Retinal pigment epithelial cell (primary cell): ENCODE data around the gene PRR14.

Source experiments
- DNase-seq: peaks from one replicate; pipeline ENCODE4 v3.0.0-alpha.2; 2010; ENCODE audit warnings: low read depth
- H3K4me3 ChIP-seq: 2 replicates; pipeline ENCODE4 v1.5.1; 2011; ENCODE audit warnings: mild to moderate bottlenecking, low read length, control low read depth, moderate library complexity
- TF ChIP-seq, protein P1 (sequence below): conservative IDR thresholded peaks from 2 replicates; pipeline ENCODE4 v1.5.1; 2011; ENCODE audit warnings: low read depth, low read length, control low read depth, inconsistent platforms

PRR14 gene

DNA sequence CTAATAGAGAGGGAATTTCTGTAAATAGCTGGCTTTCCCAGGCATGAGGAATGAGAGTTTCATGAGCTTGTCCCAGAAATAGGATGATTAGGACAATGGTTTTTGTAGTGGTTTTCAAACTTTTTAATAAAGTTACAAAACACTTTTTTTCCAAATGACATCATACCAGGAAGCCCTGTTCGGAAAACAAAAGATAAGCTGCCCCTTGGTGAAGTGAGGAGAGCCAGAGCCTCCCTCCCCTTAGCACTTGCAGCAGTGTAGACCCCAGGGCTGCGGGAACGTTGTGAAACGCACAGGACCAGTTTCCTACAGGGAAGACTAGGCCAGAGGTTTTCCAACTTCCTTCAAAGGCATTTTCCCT is 15.1 kb downstream of the PRR14 start:
- no peak for DNase-seq
- no peak overlapping the region for H3K4me3 ChIP-seq
- TF ChIP-seq, protein P1, sequence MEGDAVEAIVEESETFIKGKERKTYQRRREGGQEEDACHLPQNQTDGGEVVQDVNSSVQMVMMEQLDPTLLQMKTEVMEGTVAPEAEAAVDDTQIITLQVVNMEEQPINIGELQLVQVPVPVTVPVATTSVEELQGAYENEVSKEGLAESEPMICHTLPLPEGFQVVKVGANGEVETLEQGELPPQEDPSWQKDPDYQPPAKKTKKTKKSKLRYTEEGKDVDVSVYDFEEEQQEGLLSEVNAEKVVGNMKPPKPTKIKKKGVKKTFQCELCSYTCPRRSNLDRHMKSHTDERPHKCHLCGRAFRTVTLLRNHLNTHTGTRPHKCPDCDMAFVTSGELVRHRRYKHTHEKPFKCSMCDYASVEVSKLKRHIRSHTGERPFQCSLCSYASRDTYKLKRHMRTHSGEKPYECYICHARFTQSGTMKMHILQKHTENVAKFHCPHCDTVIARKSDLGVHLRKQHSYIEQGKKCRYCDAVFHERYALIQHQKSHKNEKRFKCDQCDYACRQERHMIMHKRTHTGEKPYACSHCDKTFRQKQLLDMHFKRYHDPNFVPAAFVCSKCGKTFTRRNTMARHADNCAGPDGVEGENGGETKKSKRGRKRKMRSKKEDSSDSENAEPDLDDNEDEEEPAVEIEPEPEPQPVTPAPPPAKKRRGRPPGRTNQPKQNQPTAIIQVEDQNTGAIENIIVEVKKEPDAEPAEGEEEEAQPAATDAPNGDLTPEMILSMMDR = no peak

DNA sequence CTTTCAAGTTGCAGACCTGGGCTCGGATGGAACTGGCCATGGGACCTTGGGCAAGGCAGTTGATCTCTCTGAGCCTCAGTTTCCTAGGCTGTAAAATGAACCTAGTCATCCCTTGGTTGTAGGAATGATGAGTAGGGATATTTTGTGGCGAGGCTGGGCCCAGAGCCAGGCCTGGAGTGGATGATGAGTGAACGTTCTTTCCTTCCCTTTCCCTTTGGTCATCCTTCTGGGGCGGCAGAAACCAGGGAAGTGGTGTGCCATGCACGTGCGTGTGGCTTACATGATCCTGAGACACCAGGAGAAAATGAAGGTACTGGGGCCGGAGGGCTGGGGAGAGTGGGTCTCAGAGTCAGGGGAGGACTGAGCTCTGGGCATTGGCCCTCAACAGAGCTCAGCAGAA is 15.9 kb downstream of the PRR14 start:
- no peak for DNase-seq
- no peak overlapping the region for H3K4me3 ChIP-seq
- TF ChIP-seq, protein P1 = no peak

DNA sequence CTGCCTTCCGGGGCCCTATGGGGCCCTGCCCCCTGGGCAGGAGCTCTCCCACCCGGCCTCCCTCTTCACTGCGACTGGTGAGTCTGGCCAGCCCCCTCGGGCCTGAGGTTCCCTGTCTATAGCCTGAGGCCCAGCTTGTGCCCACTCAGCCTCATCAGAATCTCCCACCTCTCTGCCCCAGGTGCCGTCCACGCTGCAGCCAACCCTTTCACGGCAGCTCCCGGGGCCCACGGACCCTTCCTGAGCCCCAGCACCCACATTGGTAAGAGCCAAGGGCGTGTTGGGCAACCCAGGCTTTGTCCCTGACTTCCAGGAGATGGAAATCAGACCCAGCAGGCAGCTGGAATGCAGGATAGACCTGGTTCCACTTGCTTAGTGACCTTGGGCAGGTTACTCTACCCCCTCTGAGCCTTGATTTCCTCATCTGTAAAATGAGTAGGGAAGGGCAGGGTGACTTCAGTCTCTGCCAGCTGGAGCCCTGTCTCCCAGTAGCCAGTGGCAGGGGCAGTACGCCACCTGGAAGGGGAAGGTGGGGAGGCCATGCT is 16.7 kb downstream of the PRR14 start:
- H3K4me3 ChIP-seq = no peak overlapping the region
- no peak for DNase-seq
- TF ChIP-seq, protein P1 = no peak

DNA sequence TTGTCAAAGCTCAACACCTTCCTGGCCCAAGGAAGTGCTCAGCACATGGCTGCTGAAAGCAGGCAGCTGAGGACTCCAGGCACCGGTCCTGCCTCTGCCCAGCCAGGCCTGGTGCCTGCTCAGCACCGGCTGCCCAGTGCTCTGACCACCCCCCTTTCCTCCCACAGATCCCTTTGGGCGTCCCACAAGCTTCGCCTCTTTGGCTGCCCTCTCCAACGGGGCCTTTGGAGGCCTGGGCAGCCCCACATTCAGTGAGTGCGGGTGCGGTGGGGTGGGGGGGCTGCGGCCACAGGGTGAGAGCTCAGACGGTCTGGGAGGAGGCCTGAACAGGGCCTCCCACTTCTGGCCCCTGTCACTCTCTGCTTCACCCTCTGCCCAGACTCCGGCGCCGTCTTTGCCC is 17.6 kb downstream of the PRR14 start:
- no peak overlapping the region for H3K4me3 ChIP-seq
- no peak for DNase-seq

DNA sequence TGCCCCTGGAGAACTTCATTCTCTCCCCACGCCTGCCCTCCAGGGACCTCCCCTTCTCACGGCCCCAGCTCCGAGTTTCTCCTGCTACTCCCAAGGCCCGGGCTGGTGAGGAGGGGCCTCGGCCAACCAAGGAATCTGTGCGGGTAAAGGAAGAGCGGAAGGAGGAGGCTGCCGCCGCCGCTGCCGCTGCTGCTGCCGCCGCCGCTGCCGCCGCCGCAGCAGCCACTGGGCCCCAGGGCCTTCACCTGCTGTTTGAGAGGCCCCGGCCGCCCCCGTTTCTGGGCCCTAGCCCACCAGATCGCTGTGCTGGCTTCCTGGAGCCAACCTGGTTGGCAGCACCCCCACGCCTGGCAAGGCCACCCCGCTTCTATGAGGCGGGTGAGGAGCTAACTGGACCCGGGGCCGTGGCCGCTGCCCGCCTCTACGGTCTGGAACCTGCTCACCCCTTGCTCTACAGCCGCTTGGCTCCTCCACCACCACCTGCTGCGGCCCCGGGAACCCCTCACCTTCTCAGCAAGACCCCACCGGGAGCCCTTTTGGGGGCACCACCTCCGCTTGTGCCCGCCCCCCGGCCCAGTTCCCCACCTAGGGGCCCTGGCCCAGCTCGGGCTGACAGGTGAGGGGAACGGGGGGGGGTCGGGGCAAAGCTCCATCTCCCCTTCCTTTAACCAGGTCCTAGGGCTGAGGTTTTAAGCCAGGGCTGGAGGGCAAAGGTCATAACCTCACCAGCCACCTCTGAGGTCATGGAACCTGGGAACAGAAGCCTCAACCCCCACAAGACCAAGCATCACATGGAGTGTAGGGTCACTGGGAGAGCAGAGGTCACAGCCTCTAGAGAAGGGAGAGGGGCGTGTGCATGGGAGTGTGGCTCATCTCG is 18.5 kb downstream of the PRR14 start:
- no peak overlapping the region for H3K4me3 ChIP-seq
- DNase-seq = no peak
- TF ChIP-seq, protein P1 = no peak

More for the DNA sequence above, 17.6 kb downstream of the PRR14 start:
- TF ChIP-seq, protein P1 = no peak

DNA sequence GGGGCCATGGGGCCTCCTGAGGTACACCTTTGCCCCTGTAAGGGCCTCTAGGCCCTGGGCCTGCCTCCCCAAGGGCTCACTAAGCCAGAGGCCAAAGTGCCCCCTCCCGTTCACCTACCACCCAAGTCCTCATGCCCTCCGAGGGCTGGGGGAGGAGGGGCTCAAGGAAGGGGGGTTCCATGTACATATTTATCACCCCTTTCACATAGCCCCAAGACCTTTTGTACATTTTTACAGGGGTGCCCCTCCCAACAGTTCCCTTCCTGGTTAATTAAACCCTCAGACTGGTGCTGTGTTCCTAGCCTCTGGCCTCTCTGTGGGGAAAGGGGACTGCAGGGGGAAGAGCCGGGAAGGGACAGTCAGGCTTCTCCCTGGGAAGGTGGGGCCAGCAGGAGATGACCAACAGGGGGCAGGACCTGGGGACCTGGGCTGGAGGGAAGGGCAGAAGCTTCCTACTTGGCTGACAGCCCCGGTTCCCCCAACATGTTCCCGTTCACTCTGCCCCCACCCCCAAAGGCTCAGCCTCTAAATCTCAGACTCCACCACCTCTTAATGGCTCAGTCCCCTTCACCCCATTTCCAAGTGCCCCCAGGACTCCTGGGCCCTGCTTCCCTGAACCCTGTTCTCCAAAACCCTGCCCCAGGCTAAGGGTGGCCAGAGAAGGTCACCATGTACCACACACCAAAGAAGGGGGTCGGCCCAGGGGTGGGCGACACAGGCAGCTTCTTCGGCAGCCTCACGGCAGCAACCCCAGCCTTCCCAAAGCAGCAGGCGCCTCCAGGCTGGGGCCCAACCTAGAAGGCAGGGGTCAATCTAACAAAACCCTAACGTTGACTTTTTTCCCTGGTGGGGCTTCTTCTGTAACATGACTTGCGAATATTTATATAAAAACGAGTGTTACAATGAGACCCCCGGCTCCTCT is 19.4 kb downstream of the PRR14 start:
- TF ChIP-seq, protein P1 = peak; percentile 14
- H3K4me3 ChIP-seq = no peak overlapping the region
- DNase-seq = no peak
